Kidney epithelial cell (primary cell): ENCODE measurements around the gene INKA1. TPM values are rescaled to one million over a fixed set of nuclear protein-coding genes. Genes with fewer than 3 reads are reported as not detected.
A peak's percentile ranks its signal among the peaks of the same experiment; 100 is the strongest.
"Not testable (repeated sequence)": the region's sequence is repeated elsewhere in the genome, so short reads cannot be mapped to it uniquely, and the experiment has no call there.

Source experiments
- DNase-seq: peaks from one replicate; pipeline ENCODE4 v3.0.0-alpha.2; 2010; ENCODE audit warnings: low read depth
- H3K27me3 ChIP-seq: 2 replicates; pipeline ENCODE4 v1.6.0; 2011; ENCODE audit warnings: low read length; ENCODE audit not compliant: control insufficient read depth, insufficient read depth
- H3K36me3 ChIP-seq: 2 replicates; pipeline ENCODE4 v1.5.1; 2011; ENCODE audit warnings: low read length; ENCODE audit not compliant: control insufficient read depth, insufficient read depth
- H3K4me3 ChIP-seq: 2 replicates; pipeline ENCODE4 v1.5.1; 2011; ENCODE audit warnings: low read depth, mild to moderate bottlenecking, control low read depth, low read length
- CTCF ChIP-seq: IDR thresholded peaks from 2 replicates; pipeline ENCODE4 v1.5.1; 2011; ENCODE audit warnings: mild to moderate bottlenecking, moderate library complexity, low read length, control low read depth, inconsistent platforms; ENCODE audit not compliant: insufficient read depth, poor library complexity, severe bottlenecking
- total RNA-seq: library from RNA; depleted of rRNA; stranded (reverse); fragments of >200 nt; gene quantifications from 2 replicates; pipeline ENCODE4 v1.2.3, GENCODE V29; 2015

The INKA1 gene
- total RNA-seq, 1 donor from 2014 or later, result not detected

DNA sequence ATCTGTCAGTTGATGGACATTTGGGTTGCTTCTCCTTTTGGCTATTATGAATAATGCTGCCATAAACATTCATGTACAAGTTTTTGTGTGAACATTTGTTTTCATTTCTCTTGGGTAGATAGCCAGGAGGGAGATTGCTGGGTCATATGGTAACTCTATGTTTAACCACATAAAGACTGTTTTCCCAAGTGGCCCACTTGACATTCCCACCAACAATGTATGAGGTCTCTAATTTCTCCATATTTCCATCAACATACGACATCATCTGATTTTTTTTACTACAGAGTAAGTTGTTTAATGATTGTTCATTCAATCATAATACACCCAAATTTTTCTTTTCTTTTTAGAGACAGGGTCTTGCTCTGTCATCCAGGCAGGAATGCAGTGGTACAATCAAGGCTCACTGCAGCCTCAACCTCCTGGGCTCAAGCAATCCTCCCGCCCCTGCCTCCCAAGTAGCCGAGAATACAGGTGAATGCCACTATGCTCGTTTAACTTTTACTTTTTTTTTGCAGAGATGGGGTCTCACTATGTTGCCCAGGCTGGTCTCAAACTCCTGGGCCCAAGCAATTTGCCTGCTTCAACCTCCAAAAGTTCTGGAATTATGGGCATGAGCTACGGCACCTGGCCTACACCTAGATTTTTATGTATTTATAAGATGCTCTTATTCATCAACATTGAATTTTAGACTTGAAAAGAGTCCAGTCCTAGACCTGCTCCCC lies 23.5 kb upstream of the INKA1 start:
- no peak for DNase-seq
- H3K4me3 ChIP-seq, result no peak overlapping the region
- peaks cover 2% of the 10 kb centered on the region for H3K36me3 ChIP-seq
- no peaks in the 10 kb centered on the region for H3K27me3 ChIP-seq
- no peak for TF ChIP-seq CTCF

GRCh38 chr3:49780080-49780974 lies 22.7 kb upstream of the INKA1 start:
- Histone ChIP-seq H3K36me3 (peaks cover 2% of the 10 kb centered on the region), H3K4me3 (no peak overlapping the region), H3K27me3 (no peaks in the 10 kb centered on the region)
- TF ChIP-seq CTCF, result no peak
- no peak for DNase-seq

- H3K27me3 ChIP-seq, H3K36me3 ChIP-seq, DNase-seq, H3K4me3 ChIP-seq: not testable (repeated sequence)
These were observed 22.1 kb upstream of the INKA1 start for GRCh38 chr3:49780975-49781365.

DNA sequence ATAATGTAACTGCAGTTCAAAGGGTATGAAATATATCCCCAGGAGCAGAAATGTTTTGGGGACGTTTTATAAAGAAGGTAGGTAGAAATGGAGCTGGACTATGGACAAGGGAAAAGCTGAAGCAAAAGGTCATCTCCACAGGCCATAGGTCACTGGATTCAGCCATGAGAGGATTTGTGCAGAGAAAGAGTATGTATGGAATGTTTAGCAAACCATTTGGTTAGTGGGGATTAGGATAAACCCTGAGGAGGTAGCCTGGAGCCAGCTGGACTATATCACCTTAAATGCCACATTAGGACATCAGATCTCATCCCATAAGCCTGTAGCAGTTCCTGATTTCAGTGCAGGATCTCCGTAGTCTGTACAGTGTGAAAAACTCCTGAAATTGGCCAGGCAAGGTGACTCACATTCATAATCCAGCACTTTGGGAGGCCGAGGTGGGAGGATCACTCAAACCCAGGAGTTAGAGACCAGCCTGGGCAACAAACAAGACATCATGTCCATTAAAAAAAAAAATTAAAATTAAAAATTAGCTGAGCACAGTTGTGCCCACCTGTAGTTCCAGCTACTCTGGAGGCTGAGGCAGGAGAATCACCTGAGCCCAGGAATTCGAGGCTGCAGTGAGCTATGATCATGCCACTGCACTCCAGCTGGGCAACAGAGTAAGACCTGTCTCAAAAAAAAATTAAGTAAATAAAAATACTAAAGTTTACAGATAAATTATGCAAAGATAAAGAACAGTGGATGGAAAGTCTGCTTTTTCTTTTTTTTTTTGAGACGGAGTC lies 21.5 kb upstream of the INKA1 start:
- TF ChIP-seq CTCF, result no peak
- DNase-seq, result no peak
- H3K36me3 ChIP-seq, result peaks cover 2% of the 10 kb centered on the region
- no peak overlapping the region for H3K4me3 ChIP-seq
- no peaks in the 10 kb centered on the region for H3K27me3 ChIP-seq

DNA sequence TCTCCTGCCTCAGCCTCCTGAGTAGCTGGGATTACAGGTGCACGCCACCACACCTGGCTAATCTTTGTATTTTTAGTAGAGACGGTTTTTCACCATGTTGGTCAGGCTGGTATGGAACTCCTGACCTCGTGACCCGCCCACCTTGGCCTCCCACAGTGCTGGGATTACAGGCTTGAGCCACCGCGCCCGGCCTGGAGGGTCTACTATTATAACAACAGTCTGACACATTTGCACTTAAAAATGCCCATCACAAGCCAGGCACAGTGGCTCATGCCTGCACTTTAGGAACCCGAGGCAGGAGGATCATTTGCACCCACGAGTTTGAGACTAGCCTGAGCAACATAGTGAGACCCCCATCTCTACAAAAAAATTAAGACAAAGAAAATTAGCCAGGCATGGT lies 20.8 kb upstream of the INKA1 start:
- H3K4me3 ChIP-seq, DNase-seq, H3K27me3 ChIP-seq, H3K36me3 ChIP-seq: not testable (repeated sequence)

DNA sequence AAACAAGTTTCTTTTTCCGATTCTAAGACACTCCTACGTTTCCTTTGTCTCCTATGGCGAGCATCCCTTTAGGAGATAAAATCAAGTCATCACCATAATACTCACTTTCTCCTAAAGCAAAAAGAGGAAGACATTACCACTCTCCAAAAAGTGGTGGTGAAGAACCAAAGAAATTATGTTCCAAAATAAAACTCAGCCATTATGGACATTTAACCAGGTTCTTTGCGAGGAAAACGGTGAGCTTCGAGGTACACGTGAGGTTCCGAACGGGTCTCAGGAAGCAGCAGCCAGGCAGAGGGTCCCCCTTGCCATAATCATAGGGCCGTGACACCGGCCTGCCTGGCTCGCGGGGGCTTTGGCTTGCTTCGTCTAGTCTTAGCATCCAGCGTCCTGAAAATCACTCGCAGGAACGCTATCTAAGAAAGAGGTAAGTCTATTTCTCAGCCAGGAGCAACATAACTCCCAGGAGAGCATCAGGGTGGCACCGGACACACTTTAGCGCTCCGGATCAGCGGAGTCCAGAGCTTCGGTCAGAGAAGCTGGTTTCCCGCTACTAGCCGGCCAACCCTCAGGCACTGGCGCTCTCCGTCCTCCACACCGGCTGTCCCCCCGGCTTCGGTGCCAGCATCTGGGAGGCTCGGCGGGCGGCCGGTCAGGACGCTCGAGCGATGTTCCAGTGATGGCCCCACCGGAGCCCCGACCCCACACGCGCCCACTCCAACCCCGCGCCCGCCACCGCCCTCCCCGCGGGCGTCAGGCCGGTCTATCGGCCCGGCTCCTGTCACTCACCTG lies 17.3 kb upstream of the INKA1 start:
- Histone ChIP-seq H3K4me3 (peak overlapping the region; percentile 87), H3K27me3 (no peaks in the 10 kb centered on the region), H3K36me3 (peaks cover 2% of the 10 kb centered on the region)
- no peak for DNase-seq
- no peak for TF ChIP-seq CTCF
